Ascending aorta (tissue), 2 donors: ENCODE results near the gene FBL. TPM values are rescaled to one million over a fixed set of nuclear protein-coding genes. Genes with fewer than 3 reads are reported as not detected.
"Not testable (repeated sequence)": the region's sequence is repeated elsewhere in the genome, so short reads cannot be mapped to it uniquely, and the experiment has no call there.

Experiments used
- DNase-seq, 2 donors: peaks; one replicate each; pipeline ENCODE4 v3.0.0-alpha.2; 2019; ENCODE audit warnings: low spot score in 2 of 2
- H3K27ac ChIP-seq, 2 donors: fragments of 200-600 bp; sonication (generic); one replicate each; pipeline ENCODE4 v1.5.1; 2016 to 2017; ENCODE audit warnings: mild to moderate bottlenecking in 1 of 2
- H3K27me3 ChIP-seq: fragments of 200-600 bp; sonication (generic); one replicate; pipeline ENCODE4 v1.5.1; 2017
- H3K36me3 ChIP-seq, 2 donors: fragments of 200-600 bp; sonication (generic); one replicate each; pipeline ENCODE4 v1.5.1; 2016
- H3K4me1 ChIP-seq, 2 donors: fragments of 200-600 bp; sonication (generic); one replicate each; pipeline ENCODE4 v1.5.1; 2016 to 2017; ENCODE audit warnings: mild to moderate bottlenecking in 1 of 2
- H3K4me3 ChIP-seq, 2 donors: fragments of 200-600 bp; sonication (generic); one replicate each; pipeline ENCODE4 v1.5.1; 2016 to 2017; ENCODE audit warnings: mild to moderate bottlenecking in 1 of 2
- H3K9me3 ChIP-seq, 2 donors: fragments of 200-600 bp; sonication (generic); one replicate each; pipeline ENCODE4 v1.5.1; 2016
- intact Hi-C: fragments of 100-400 bp; cut with DNase I; formaldehyde crosslinking; loops from one replicate; pipeline ENCODE4 v1.15.1; 2023
- total RNA-seq: library from RNA; depleted of rRNA; stranded (reverse); fragments of >200 nt; gene quantifications from one replicate; pipeline ENCODE4 v1.1.0, GENCODE V29; 2016
- TF ChIP-seq, protein P1 (sequence below), 3 experiments: fragments of 200-600 bp in 2 of 3; fragments of 450-650 bp in 1 of 3; sonication (generic) in 2 of 3; IDR thresholded peaks; one replicate each; pipeline ENCODE4 v1.5.1; 2016 to 2019; ENCODE audit warnings: antibody characterized with exemption in 3 of 3, mild to moderate bottlenecking in 1 of 3, moderate library complexity in 1 of 3

FBL gene
- 92.1 TPM for total RNA-seq

DNA sequence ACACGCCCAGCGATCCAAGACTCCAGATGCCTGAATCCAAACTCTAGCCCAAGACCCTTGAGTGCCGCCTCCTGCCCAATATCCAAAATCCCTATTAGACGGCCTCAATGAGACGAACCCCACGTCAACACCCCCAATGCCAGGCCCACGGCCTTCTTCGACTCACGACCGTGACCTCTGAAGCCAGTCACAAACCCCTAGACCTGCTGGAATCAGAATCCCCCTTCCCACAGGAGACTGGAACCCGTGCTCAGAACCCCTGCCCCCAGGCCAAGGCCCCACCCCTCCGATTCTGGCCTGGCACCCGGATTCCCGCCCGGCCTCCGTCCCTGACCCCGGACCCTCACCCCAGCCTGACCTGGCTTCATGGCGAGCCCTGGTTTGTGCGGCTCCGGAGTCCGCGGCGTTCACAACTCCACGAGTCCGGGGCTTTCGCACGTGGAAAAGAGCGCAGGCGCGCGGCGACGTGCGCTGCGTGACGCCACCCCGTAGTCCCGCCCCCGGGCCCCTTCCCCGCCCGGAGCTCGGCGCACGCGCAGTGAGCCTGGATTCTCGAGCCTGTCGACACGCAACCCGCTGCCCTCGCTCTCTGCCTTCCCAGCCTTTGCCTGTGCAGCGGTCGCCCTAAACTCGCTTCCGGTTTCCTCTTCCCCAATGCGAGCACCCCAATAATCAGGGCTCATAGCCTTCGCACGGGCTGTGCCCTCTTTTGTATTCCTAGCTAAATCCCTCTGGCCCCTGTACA lies at the start of gene FBL:
TSS of gene FBL (minus strand) at position 447 of the 745 bp plus-strand sequence. CDS start at position 368, 79 bp downstream.
- H3K4me3 ChIP-seq = peak within 1 kb of the TSS; percentile 75 to 82
- no peaks in the 10 kb centered on the region for H3K36me3 ChIP-seq
- peaks cover 9 to 27% of the 10 kb centered on the region in 2 donors for H3K4me1 ChIP-seq
- no peaks in the 10 kb centered on the region for H3K27me3 ChIP-seq
- intact Hi-C loops = loop anchor here (1.0 to 10.0 kb wide), 8 partner anchors 13 to 1419 kb away; partner anchors contain the start of genes AKT2, CCNP, EID2B and HNRNPUL1
- no peaks in the 10 kb centered on the region for H3K9me3 ChIP-seq
- H3K27ac ChIP-seq = peak within 1 kb of the TSS; percentile 77 to 86
- TF ChIP-seq, protein P1, sequence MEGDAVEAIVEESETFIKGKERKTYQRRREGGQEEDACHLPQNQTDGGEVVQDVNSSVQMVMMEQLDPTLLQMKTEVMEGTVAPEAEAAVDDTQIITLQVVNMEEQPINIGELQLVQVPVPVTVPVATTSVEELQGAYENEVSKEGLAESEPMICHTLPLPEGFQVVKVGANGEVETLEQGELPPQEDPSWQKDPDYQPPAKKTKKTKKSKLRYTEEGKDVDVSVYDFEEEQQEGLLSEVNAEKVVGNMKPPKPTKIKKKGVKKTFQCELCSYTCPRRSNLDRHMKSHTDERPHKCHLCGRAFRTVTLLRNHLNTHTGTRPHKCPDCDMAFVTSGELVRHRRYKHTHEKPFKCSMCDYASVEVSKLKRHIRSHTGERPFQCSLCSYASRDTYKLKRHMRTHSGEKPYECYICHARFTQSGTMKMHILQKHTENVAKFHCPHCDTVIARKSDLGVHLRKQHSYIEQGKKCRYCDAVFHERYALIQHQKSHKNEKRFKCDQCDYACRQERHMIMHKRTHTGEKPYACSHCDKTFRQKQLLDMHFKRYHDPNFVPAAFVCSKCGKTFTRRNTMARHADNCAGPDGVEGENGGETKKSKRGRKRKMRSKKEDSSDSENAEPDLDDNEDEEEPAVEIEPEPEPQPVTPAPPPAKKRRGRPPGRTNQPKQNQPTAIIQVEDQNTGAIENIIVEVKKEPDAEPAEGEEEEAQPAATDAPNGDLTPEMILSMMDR (IDR thresholded peaks at IDR 0.05) = no peak
- DNase-seq = peak; percentile 49 to 97

DNA sequence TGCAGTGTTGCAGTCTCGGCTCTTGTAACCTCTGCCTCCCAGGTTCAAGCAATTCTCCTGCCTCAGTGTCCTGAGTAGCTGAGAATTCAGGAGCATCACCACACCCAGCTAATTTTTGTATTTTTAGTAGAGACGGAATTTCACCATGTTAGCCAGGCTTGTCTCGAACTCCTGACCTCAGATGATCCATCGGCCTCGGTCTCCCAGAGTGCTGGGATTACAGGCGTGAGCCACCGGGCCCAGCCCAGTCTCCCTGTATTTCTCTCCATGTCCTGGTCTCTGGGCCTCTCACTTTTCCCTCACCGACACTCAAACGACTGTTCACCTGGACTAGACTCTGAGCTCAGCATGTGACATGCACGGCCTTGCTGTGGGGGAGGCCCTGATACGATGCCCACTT lies 48.9 kb upstream of the FBL start:
- H3K4me1 ChIP-seq, H3K36me3 ChIP-seq, H3K9me3 ChIP-seq, H3K27me3 ChIP-seq, H3K4me3 ChIP-seq, intact Hi-C loops, H3K27ac ChIP-seq, DNase-seq: not testable (repeated sequence)

GRCh38 chr19:39894236-39894606 lies 48.0 kb upstream of the FBL start:
- H3K27me3 ChIP-seq, H3K4me3 ChIP-seq, H3K9me3 ChIP-seq, H3K27ac ChIP-seq, H3K4me1 ChIP-seq, intact Hi-C loops, H3K36me3 ChIP-seq, DNase-seq: not testable (repeated sequence)

- DNase-seq = peak in 1 of 2 donors; percentile 60
- H3K36me3 ChIP-seq, H3K27me3 ChIP-seq, H3K9me3 ChIP-seq, H3K4me1 ChIP-seq, H3K27ac ChIP-seq, H3K4me3 ChIP-seq, intact Hi-C loops: not testable (repeated sequence)
These were observed 47.4 kb upstream of the FBL start for GRCh38 chr19:39893366-39894235.

DNA sequence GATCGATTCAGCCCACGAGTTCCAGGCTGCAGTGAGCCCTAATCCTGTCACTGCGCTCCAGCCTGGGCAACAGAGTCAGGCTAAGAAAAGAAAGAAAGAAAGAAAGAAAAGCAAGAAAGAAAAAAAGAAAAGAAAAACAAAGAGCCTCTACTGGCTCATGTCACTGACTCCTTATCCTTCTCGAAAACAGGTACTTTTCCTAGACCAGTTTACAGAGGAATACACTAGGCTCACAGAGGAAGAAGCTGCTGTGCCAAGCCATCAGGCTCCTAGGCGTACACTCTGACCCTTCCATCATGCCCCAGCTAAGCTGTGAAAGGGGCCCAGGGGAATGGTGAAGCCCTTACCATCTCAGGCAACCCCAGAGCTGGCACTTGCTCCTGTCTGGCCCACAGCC lies 46.3 kb upstream of the FBL start:
- H3K4me3 ChIP-seq, H3K27me3 ChIP-seq, H3K9me3 ChIP-seq, H3K4me1 ChIP-seq, H3K36me3 ChIP-seq, DNase-seq, intact Hi-C loops, H3K27ac ChIP-seq: not testable (repeated sequence)

DNA sequence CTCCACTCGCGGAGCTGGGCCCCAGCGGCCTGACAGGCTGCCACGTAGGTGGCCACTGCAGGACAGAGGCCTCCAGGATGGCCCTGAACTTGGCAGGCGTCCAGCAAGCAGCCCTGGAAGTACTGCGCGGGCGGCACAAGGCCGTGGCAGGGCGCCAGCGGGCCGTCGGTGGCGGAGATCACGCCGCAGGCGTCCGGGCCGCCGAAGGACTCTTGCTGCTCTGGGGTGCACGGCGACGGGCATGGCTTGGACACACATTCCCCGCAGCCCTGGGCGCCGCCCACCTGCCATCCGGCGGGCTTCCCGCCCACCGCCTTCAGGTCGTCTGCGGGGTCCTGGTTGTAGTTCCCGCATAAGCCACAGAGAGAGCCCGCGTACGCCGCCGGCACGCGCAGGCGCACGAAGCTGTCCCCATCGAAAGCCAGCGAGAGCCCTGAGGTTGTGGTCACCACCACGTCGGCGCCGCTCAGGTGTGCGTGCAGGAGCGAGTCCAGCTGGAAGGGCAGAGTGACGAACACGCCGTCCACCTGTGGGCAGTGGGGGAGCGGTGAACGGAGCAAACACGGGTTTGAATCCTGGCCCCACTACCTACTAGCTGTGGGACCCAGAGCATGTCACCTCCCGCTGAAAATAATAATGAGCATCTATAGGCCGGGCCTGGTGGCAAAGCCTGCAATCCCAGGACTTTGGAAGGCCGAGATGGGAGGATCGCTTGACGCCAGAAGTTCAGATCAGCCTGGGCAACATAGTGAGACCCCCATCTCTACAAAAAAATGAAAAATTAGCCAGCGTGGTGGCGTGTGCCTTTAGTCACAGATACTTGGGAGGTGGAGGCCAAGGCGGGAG lies 45.7 kb upstream of the FBL start:
- H3K36me3 ChIP-seq, H3K4me3 ChIP-seq, DNase-seq, H3K4me1 ChIP-seq, H3K27ac ChIP-seq, H3K9me3 ChIP-seq, H3K27me3 ChIP-seq, intact Hi-C loops: not testable (repeated sequence)

DNA sequence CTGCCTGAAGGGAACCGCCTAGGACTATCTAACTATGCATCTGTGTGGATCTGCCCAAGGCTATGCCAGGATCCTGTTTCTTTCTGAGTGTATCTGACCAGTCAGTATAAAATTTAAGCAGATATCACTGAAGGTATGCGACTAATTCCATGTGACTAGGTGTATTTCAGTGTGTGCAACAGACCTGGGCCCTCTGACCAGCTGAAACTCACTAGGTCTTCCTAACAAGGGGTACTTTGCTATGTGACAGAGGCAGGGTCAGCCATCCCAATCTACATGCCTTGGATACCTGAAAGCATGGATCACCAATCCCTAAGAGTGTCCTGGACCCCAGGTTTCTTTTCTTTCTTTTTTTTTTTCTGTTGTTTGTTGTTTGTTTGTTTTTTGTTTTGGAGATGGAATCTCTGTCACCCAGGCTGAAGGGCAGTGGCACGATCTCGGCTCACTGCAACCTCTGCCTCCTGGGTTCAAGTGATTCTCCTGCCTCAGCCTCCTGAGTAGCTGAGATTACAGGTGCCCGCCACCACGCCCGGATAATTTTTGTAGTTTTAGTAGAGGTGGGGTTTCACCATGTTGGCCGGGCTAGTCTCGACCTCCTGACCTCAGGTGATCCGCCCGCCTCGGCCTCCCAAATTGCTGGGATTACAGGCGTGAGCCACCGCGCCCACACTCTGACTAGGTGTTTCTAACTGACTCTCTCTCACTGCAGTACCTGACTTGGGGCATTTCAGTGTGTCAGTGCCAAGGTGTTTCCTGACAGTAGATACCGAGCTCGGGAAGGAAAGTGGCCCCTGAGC lies 44.8 kb upstream of the FBL start:
- intact Hi-C loops = no loop called here
- H3K27ac ChIP-seq = no peak overlapping the region
- no peak for DNase-seq
- TF ChIP-seq, protein P1 (IDR thresholded peaks at IDR 0.05) = no peak
- H3K27me3 ChIP-seq = no peaks in the 10 kb centered on the region
- no peaks in the 10 kb centered on the region for H3K36me3 ChIP-seq
- no peak overlapping the region for H3K4me3 ChIP-seq
- no peaks in the 10 kb centered on the region for H3K9me3 ChIP-seq
- H3K4me1 ChIP-seq = no peaks in the 10 kb centered on the region

GRCh38 chr19:39889872-39890754 lies 43.9 kb upstream of the FBL start:
- H3K4me1 ChIP-seq, H3K27ac ChIP-seq, DNase-seq, H3K9me3 ChIP-seq, H3K27me3 ChIP-seq, H3K4me3 ChIP-seq, intact Hi-C loops, H3K36me3 ChIP-seq: not testable (repeated sequence)

DNA sequence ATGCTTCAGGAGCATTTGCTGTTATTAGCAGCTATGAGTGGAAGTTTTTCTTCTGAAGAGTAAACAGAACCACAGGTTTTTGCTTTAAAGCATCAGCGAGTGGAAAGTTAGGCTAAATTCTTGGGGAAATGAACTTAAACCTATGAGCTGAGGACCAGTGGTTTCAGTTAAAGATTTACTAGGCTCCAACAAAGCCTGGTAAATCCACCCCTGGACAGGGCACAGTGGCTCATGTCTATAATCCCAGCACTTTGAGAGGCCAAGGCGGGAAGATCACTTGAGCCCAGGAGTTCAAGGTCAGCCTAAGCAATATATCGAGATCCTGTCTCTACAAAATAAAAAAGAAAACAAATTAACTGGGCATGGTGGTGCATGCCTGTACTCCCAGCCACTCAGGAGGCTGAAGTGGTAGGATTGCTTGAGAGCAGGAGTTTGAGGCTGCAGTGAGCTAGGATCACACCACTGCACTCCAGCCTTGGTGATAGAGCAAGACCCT lies 41.3 kb upstream of the FBL start:
- H3K4me1 ChIP-seq, H3K27me3 ChIP-seq, H3K4me3 ChIP-seq, H3K27ac ChIP-seq, intact Hi-C loops, H3K9me3 ChIP-seq, DNase-seq, H3K36me3 ChIP-seq: not testable (repeated sequence)
